ENCODE measurements around the gene RAC3. TPM values are rescaled to one million over a fixed set of nuclear protein-coding genes. Genes with fewer than 3 reads are reported as not detected.

RAC3 gene
- total RNA-seq, 1 experiment from 2014 or later, result 24.8 TPM

DNA sequence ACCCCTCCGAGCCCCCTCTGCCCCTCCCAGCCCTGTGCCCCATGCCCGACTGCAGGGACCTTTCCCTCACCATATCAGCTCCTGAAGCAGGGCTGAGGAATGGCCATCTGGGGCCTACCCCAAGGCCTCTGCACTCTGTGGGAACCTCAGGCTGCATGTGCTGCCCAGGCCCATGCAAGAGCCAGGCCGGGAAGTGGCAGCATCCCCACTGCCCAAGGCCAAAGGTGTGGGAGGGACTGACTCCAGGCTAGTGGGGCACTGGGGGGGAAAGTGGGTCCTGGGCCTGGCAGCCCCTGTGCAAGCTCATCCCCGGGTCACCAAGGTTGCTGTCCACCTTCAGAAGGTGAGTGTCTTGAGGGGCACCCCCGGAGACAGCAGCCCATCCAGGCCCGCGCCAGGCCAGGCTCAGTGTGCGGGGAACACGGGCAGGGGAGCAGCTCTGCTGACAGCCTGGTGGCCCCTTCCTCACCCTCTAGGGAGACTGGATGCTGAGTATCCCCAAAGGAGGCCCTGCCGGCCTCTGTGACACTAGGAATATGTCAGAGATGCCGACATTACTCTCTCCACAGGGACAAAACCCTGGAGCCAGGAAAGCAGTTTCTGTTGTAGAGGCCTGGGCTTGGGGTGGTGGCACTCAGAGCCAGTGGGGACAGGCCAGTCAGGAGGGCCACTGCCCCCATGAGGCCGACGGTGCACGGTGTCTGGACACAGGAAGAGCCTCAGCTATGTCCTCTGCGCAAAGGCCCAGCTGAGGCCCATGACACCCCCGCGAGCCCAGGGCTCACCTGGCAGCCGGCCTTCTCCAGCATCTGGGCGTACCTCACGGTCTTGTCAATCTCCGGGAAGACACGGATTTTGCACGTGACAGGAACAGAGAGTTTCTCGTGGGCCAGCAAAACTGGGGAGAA lies 30.9 kb downstream of the RAC3 start:
- Histone ChIP-seq H3K27ac (ENCODE audit: low read depth, low read length, poor library complexity, severe bottlenecking) (no peak overlapping the region), H3K9me3 (ENCODE audit: low read depth, low read length, poor library complexity, severe bottlenecking) (no peaks in the 10 kb centered on the region), H3K27me3 (replicated peaks; ENCODE audit: insufficient read depth, low read depth, low read length, poor library complexity) (no peaks in the 10 kb centered on the region), H3K4me1 (ENCODE audit: insufficient read depth, low read length, poor library complexity, severe bottlenecking) (peaks cover 6% of the 10 kb centered on the region), H3K36me3 (ENCODE audit: insufficient read depth, low read length, poor library complexity, severe bottlenecking) (peaks cover 58% of the 10 kb centered on the region), H3K4me3 (ENCODE audit: low read depth, low read length, poor library complexity, severe bottlenecking) (no peak overlapping the region)
- no peak for DNase-seq (ENCODE audit: low spot score)
- TF ChIP-seq CTCF (conservative IDR thresholded peaks at IDR 0.05; ENCODE audit: low read depth, low read length) (no peak), EZH2 (IDR thresholded peaks at IDR 0.05; ENCODE audit: borderline replicate concordance, low read depth, low read length, poor library complexity, severe bottlenecking) (no peak)
- ChIA-PET CTCF (no interaction called here), POLR2A (ENCODE audit: low non-redundant PET) (no interaction called here)
- BruUV-seq (replicated peaks), result no TSS peak
- intact Hi-C loops (cut with micrococcal nuclease; ENCODE audit: unreplicated experiment), result no loop called here

DNA sequence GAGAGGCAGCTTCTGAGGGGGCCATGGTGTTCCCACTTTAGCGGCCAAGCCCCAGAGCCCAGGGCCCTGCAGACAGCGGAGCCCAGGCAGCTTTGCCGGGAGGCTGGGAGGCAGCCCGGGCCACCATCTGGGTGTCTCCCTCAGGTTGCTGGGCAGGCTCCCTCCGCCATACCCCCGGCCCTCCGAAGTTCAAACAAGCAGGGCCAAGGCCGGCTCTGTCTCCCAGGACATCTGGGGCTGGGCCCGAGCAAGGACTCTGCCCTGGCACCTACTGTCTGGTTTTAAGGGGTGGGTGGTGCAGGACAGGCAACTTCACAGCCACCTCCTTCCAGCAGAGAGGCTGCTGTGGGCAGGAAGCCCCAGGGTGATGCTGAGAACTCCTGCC lies 31.5 kb downstream of the RAC3 start:
- Histone ChIP-seq H3K27ac (ENCODE audit: low read depth, low read length, poor library complexity, severe bottlenecking) (no peak overlapping the region), H3K36me3 (ENCODE audit: insufficient read depth, low read length, poor library complexity, severe bottlenecking) (peaks cover 51% of the 10 kb centered on the region), H3K4me3 (ENCODE audit: low read depth, low read length, poor library complexity, severe bottlenecking) (no peak overlapping the region), H3K27me3 (replicated peaks; ENCODE audit: insufficient read depth, low read depth, low read length, poor library complexity) (no peaks in the 10 kb centered on the region), H3K4me1 (ENCODE audit: insufficient read depth, low read length, poor library complexity, severe bottlenecking) (peaks cover 6% of the 10 kb centered on the region), H3K9me3 (ENCODE audit: low read depth, low read length, poor library complexity, severe bottlenecking) (no peaks in the 10 kb centered on the region)
- intact Hi-C loops (cut with micrococcal nuclease; ENCODE audit: unreplicated experiment), result no loop called here
- ChIA-PET CTCF (no interaction called here), POLR2A (ENCODE audit: low non-redundant PET) (no interaction called here)
- TF ChIP-seq EZH2 (IDR thresholded peaks at IDR 0.05; ENCODE audit: borderline replicate concordance, low read depth, low read length, poor library complexity, severe bottlenecking) (no peak), CTCF (conservative IDR thresholded peaks at IDR 0.05; ENCODE audit: low read depth, low read length) (no peak)
- no TSS peak for BruUV-seq (replicated peaks)
- DNase-seq (ENCODE audit: low spot score), result no peak

- Histone ChIP-seq H3K36me3 (ENCODE audit: insufficient read depth, low read length, poor library complexity, severe bottlenecking) (peaks cover 44% of the 10 kb centered on the region), H3K9me3 (ENCODE audit: low read depth, low read length, poor library complexity, severe bottlenecking) (no peaks in the 10 kb centered on the region), H3K4me3 (ENCODE audit: low read depth, low read length, poor library complexity, severe bottlenecking) (peak overlapping the region; percentile 85), H3K4me1 (ENCODE audit: insufficient read depth, low read length, poor library complexity, severe bottlenecking) (peaks cover 6% of the 10 kb centered on the region), H3K27me3 (replicated peaks; ENCODE audit: insufficient read depth, low read depth, low read length, poor library complexity) (no peaks in the 10 kb centered on the region), H3K27ac (ENCODE audit: low read depth, low read length, poor library complexity, severe bottlenecking) (no peak overlapping the region)
- intact Hi-C loops (cut with micrococcal nuclease; ENCODE audit: unreplicated experiment), result no loop called here
- POLR2A ChIA-PET (ENCODE audit: low non-redundant PET), result no interaction called here
- TF ChIP-seq CTCF (conservative IDR thresholded peaks at IDR 0.05; ENCODE audit: low read depth, low read length) (no peak), EZH2 (IDR thresholded peaks at IDR 0.05; ENCODE audit: borderline replicate concordance, low read depth, low read length, poor library complexity, severe bottlenecking) (no peak)
- BruUV-seq (replicated peaks), result no TSS peak
- no peak for DNase-seq (ENCODE audit: low spot score)
- CTCF ChIA-PET, result no interaction called here
These were observed 32.2 kb downstream of the RAC3 start for GRCh38 chr17:82063424-82064415.
